Stomach (tissue), 9 donors: ENCODE results near the gene FBN2. TPM values are rescaled to one million over a fixed set of nuclear protein-coding genes. Genes with fewer than 3 reads are reported as not detected.
"Not testable (repeated sequence)": the region's sequence is repeated elsewhere in the genome, so short reads cannot be mapped to it uniquely, and the experiment has no call there.

Experiments used
- DNase-seq, 2 donors: peaks; one replicate each; pipeline versions ENCODE4 v3.0.0 to v3.0.0-alpha.2; 2013 to 2019
- H3K27ac ChIP-seq, 5 donors: fragments of 200-600 bp in 4 of 5; sonication (generic) in 4 of 5; one replicate each; pipeline ENCODE4 v1.5.1; 2013 to 2019; ENCODE audit warnings: mild to moderate bottlenecking in 1 of 5, moderate library complexity in 1 of 5
- H3K27me3 ChIP-seq, 3 donors: fragments of 200-600 bp; sonication (generic); one replicate each; pipeline ENCODE4 v1.5.1; 2017 to 2019; ENCODE audit warnings: mixed run types in 1 of 3
- H3K36me3 ChIP-seq, 4 donors: fragments of 200-600 bp; sonication (generic); 1 replicate in 3 of 4; 2 replicates in 1 of 4; pipeline ENCODE4 v1.5.1; 2016 to 2019
- H3K4me1 ChIP-seq, 4 donors: fragments of 200-600 bp; sonication (generic); one replicate each; pipeline ENCODE4 v1.5.1; 2016 to 2019
- H3K4me3 ChIP-seq, 4 donors: fragments of 200-600 bp; sonication (generic) in 3 of 4; one replicate each; pipeline ENCODE4 v1.5.1; 2016 to 2019; ENCODE audit warnings: mild to moderate bottlenecking in 1 of 4
- H3K9me3 ChIP-seq, 4 donors: fragments of 200-600 bp; sonication (generic); one replicate each; pipeline ENCODE4 v1.5.1; 2016 to 2019
- EP300 ChIP-seq: sonication (generic); formaldehyde crosslinking; IDR thresholded peaks from one replicate; pipeline ENCODE4 v1.6.1; 2017; ENCODE audit warnings: antibody characterized with exemption
- POLR2A ChIP-seq, 4 donors: fragments of 450-650 bp; IDR thresholded peaks; one replicate each; pipeline ENCODE4 v1.6.1; 2016; ENCODE audit warnings: antibody characterized with exemption in 4 of 4, control low read depth in 2 of 4, mild to moderate bottlenecking in 1 of 4, moderate library complexity in 1 of 4
- POLR2AphosphoS5 ChIP-seq, 3 donors: sonication (generic); formaldehyde crosslinking; IDR thresholded peaks; one replicate each; pipeline ENCODE4 v1.6.1; 2016; ENCODE audit warnings: antibody characterized with exemption in 3 of 3
- WGBS, 5 donors: extraction: QIAGEN DNeasy Blood & Tissue Kit in 3 of 5; methylation state at CpG; one replicate each; pipeline versions ENCODE4 v1.1.5 to v1.1.7; 2013 to 2018; 5-methylcytosine and 5-hydroxymethylcytosine counted together
- intact Hi-C: fragments of 100-400 bp; cut with DNase I; formaldehyde crosslinking; loops from one replicate; pipeline ENCODE4 v1.15.1; 2023; ENCODE audit warnings: low total_unique reads
- polyA plus RNA-seq, 3 donors: library from polyadenylated mRNA; stranded (reverse); fragments of 200-250 nt; gene quantifications; one replicate each; pipeline ENCODE4 v1.2.3, GENCODE V29; 2013
- total RNA-seq, 5 donors: library from RNA; depleted of rRNA; stranded (reverse); fragments of >200 nt; gene quantifications; one replicate each; pipeline versions ENCODE4 v1.1.0 to v1.2.3, GENCODE V29; 2014 to 2016
- TF ChIP-seq, protein P1 (sequence below), 7 experiments: fragments of 450-650 bp in 4 of 7; fragments of 200-600 bp in 3 of 7; sonication (generic) in 3 of 7; IDR thresholded peaks; one replicate each; pipeline ENCODE4 v1.5.1; 2016 to 2019; ENCODE audit warnings: antibody characterized with exemption in 7 of 7, control low read depth in 2 of 7, mild to moderate bottlenecking in 1 of 7
- donor health status: healthy with polysubstance abuse.
- donor health status: Bipolar disorder and iron deficiency.
- donor health status: healthy.

Gene FBN2
- total and polyA plus RNA-seq, 8 donors: under 0.01 to 42.8 (median 1.9) TPM

DNA sequence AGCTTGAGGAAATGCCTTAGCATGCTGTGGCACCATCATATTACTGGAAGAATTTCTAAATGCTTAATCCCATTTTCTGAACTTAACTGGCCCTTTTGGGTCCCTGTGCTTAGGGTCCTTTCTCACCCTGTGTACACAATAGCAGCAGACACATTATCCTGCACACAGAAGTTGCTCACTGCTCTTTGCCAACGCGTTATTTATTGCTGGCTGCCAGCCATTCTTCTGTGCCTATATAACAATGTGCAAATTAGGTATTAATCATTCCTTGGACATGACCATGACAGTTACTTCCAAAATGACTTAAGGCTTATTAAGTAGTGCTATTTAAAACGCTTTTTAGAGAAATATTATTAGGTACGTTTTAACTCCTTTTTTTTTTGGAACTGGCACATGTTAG lies 134.7 kb downstream of the FBN2 start:
- no peak overlapping the region for H3K4me3 ChIP-seq
- 22 to 39% (median 31%) methylated on average over 4 of the region's 4 CpGs for WGBS, 5 donors
- no peaks in the 10 kb centered on the region for H3K9me3 ChIP-seq
- intact Hi-C loops: no loop called here
- no peak overlapping the region for H3K27ac ChIP-seq
- no peaks in the 10 kb centered on the region for H3K4me1 ChIP-seq
- H3K36me3 ChIP-seq: no peaks in the 10 kb centered on the region
- DNase-seq: peak in 1 of 2 donors; percentile 19
- H3K27me3 ChIP-seq: no peaks in the 10 kb centered on the region
- no peak for TF ChIP-seq POLR2AphosphoS5 (IDR thresholded peaks at IDR 0.05)
- TF ChIP-seq, protein P1, sequence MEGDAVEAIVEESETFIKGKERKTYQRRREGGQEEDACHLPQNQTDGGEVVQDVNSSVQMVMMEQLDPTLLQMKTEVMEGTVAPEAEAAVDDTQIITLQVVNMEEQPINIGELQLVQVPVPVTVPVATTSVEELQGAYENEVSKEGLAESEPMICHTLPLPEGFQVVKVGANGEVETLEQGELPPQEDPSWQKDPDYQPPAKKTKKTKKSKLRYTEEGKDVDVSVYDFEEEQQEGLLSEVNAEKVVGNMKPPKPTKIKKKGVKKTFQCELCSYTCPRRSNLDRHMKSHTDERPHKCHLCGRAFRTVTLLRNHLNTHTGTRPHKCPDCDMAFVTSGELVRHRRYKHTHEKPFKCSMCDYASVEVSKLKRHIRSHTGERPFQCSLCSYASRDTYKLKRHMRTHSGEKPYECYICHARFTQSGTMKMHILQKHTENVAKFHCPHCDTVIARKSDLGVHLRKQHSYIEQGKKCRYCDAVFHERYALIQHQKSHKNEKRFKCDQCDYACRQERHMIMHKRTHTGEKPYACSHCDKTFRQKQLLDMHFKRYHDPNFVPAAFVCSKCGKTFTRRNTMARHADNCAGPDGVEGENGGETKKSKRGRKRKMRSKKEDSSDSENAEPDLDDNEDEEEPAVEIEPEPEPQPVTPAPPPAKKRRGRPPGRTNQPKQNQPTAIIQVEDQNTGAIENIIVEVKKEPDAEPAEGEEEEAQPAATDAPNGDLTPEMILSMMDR (IDR thresholded peaks at IDR 0.05): no peak
- no peak for TF ChIP-seq EP300
- no peak for TF ChIP-seq POLR2A (IDR thresholded peaks at IDR 0.05)

DNA sequence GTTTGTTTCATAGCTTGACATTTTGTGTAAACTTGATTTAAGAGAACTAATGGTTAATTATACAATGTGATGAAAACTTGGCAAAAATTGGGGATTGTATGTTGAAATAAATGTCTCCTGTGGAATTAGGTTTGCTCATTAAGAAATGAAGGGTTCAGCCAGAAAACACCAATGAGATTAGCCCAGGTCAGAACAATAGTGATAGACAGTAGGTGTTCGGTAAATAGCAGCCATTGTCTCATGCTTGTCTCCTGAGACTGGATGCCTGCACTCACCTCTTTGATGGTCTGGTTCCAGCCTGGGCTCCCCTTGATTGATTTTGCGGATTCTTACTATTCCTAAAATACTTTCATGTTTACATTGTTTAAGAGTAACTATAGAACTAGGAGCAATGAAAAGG lies 135.5 kb downstream of the FBN2 start:
- H3K36me3 ChIP-seq: no peaks in the 10 kb centered on the region
- no peak overlapping the region for H3K27ac ChIP-seq
- H3K4me3 ChIP-seq: no peak overlapping the region
- no peaks in the 10 kb centered on the region for H3K4me1 ChIP-seq
- intact Hi-C loops: no loop called here
- H3K27me3 ChIP-seq: no peaks in the 10 kb centered on the region
- no peak for TF ChIP-seq EP300
- TF ChIP-seq, protein P1 (IDR thresholded peaks at IDR 0.05): no peak
- TF ChIP-seq POLR2AphosphoS5 (IDR thresholded peaks at IDR 0.05): no peak
- TF ChIP-seq POLR2A (IDR thresholded peaks at IDR 0.05): no peak
- H3K9me3 ChIP-seq: no peaks in the 10 kb centered on the region
- DNase-seq: no peak
- WGBS, 5 donors: 41 to 68% (median 49%) methylated on average over 2 of the region's 2 CpGs

- H3K27me3 ChIP-seq, H3K4me1 ChIP-seq, intact Hi-C loops, H3K9me3 ChIP-seq, H3K27ac ChIP-seq, H3K4me3 ChIP-seq, DNase-seq, H3K36me3 ChIP-seq: not testable (repeated sequence)
- WGBS, 5 donors: 93 to 100% (median 95%) methylated on average over 2 of the region's 2 CpGs
These were observed 137.3 kb downstream of the FBN2 start for GRCh38 chr5:128400766-128401165.

GRCh38 chr5:128399111-128399510 lies 138.9 kb downstream of the FBN2 start:
- intact Hi-C loops: no loop called here
- H3K4me1 ChIP-seq: no peaks in the 10 kb centered on the region
- H3K27ac ChIP-seq: no peak overlapping the region
- 40 to 57% (median 47%) methylated on average over 1 of the region's 1 CpG for WGBS, 5 donors
- TF ChIP-seq POLR2A (IDR thresholded peaks at IDR 0.05): no peak
- TF ChIP-seq, protein P1 (IDR thresholded peaks at IDR 0.05): no peak
- no peak for TF ChIP-seq POLR2AphosphoS5 (IDR thresholded peaks at IDR 0.05)
- no peak for TF ChIP-seq EP300
- no peaks in the 10 kb centered on the region for H3K27me3 ChIP-seq
- H3K9me3 ChIP-seq: no peaks in the 10 kb centered on the region
- no peak overlapping the region for H3K4me3 ChIP-seq
- no peaks in the 10 kb centered on the region for H3K36me3 ChIP-seq
- DNase-seq: no peak

DNA sequence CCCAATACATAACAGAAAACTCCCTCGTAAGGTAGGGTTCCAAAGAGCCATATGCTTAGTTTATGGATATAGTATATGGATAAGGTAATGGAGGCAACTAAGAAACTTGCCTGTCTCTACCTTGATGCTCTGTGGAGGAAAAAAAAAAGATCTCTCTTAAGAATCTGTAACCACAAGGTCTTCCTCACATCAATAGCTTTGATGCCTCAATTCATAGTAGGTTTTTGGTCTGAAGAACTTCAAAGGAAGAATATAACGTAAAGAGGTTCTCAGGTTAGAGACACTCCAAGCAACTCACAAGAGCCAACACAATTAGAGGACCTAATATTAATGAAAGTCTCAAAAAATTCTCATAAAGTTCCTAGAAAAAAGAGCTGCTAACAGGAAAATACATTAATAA lies 140.2 kb downstream of the FBN2 start:
- intact Hi-C loops: no loop called here
- no peak overlapping the region for H3K4me3 ChIP-seq
- peaks cover 0 to 3% (median 0%) of the 10 kb centered on the region in 3 donors for H3K27me3 ChIP-seq
- H3K9me3 ChIP-seq: no peaks in the 10 kb centered on the region
- DNase-seq: no peak
- no peaks in the 10 kb centered on the region for H3K4me1 ChIP-seq
- no peak overlapping the region for H3K27ac ChIP-seq
- TF ChIP-seq EP300: no peak
- TF ChIP-seq POLR2A (IDR thresholded peaks at IDR 0.05): no peak
- TF ChIP-seq, protein P1 (IDR thresholded peaks at IDR 0.05): no peak
- TF ChIP-seq POLR2AphosphoS5 (IDR thresholded peaks at IDR 0.05): no peak
- WGBS, 5 donors: 88 to 94% (median 94%) methylated on average over 2 of the region's 2 CpGs
- H3K36me3 ChIP-seq: no peaks in the 10 kb centered on the region
